ENCODE measurements around the gene PIANP. TPM values are rescaled to one million over a fixed set of nuclear protein-coding genes. Genes with fewer than 3 reads are reported as not detected.

Gene PIANP
- total RNA-seq, 2 donors from 2014 or later: 2.6 to 7.1 TPM

GRCh38 chr12:6703631-6704030 is 3.0 kb upstream of the PIANP start:
- H3K4me3 ChIP-seq (ENCODE audit: low read length): no peak overlapping the region
- H3K27ac Mint-ChIP-seq: no peak overlapping the region
- peaks cover 67% of the 10 kb centered on the region for H3K27me3 Mint-ChIP-seq (ENCODE audit: insufficient read depth)
- no peaks in the 10 kb centered on the region for H3K36me3 Mint-ChIP-seq (ENCODE audit: low read depth)
- H3K27ac ChIP-seq (ENCODE audit: low read depth, low read length): no peak overlapping the region
- TF ChIP-seq CTCF (conservative IDR thresholded peaks at IDR 0.05): peak; percentile 63
- H3K36me3 ChIP-seq (ENCODE audit: control insufficient read depth, insufficient read depth, low read length): no peaks in the 10 kb centered on the region
- no peaks in the 10 kb centered on the region for H3K9me3 ChIP-seq (ENCODE audit: control insufficient read depth, low read length)
- DNase-seq: peak; percentile 87
- no peak overlapping the region for H3K9ac ChIP-seq (ENCODE audit: extremely low read depth, low read length, poor library complexity, severe bottlenecking)
- no peaks in the 10 kb centered on the region for H3K4me1 ChIP-seq (ENCODE audit: control insufficient read depth, insufficient read depth, low read length)
- peaks cover 33% of the 10 kb centered on the region for H3K27me3 ChIP-seq (ENCODE audit: control insufficient read depth, insufficient read depth, low read length, poor library complexity, severe bottlenecking)
- no peak overlapping the region for H3K4me3 Mint-ChIP-seq
- H3K4me1 Mint-ChIP-seq: peaks cover 13% of the 10 kb centered on the region
- WGBS, 2 experiments (ENCODE audit: insufficient coverage in 1 of 2, insufficient read length in 1 of 2): 16 to 24% methylated on average over 10 of the region's 10 CpGs
- peaks cover 8% of the 10 kb centered on the region for H3K9me3 Mint-ChIP-seq

- peaks cover 86% of the 10 kb centered on the region for H3K27me3 Mint-ChIP-seq (ENCODE audit: insufficient read depth)
- H3K27ac Mint-ChIP-seq: no peak overlapping the region
- H3K9ac ChIP-seq (ENCODE audit: extremely low read depth, low read length, poor library complexity, severe bottlenecking): no peak overlapping the region
- no peaks in the 10 kb centered on the region for H3K36me3 Mint-ChIP-seq (ENCODE audit: low read depth)
- 37 to 41% methylated on average over 8 to 13 of the region's 13 CpGs for WGBS, 2 experiments (ENCODE audit: insufficient coverage in 1 of 2, insufficient read length in 1 of 2)
- H3K9me3 Mint-ChIP-seq: peaks cover 4% of the 10 kb centered on the region
- TF ChIP-seq CTCF (conservative IDR thresholded peaks at IDR 0.05): no peak
- peak overlapping the region; percentile 78 for H3K4me3 ChIP-seq (ENCODE audit: low read length)
- H3K27me3 ChIP-seq (ENCODE audit: control insufficient read depth, insufficient read depth, low read length, poor library complexity, severe bottlenecking): peaks cover 33% of the 10 kb centered on the region
- no peaks in the 10 kb centered on the region for H3K36me3 ChIP-seq (ENCODE audit: control insufficient read depth, insufficient read depth, low read length)
- DNase-seq: peak; percentile 77
- H3K9me3 ChIP-seq (ENCODE audit: control insufficient read depth, low read length): no peaks in the 10 kb centered on the region
- H3K4me1 ChIP-seq (ENCODE audit: control insufficient read depth, insufficient read depth, low read length): no peaks in the 10 kb centered on the region
- peaks cover 20% of the 10 kb centered on the region for H3K4me1 Mint-ChIP-seq
- H3K4me3 Mint-ChIP-seq: peak overlapping the region; percentile 62
- H3K27ac ChIP-seq (ENCODE audit: low read depth, low read length): no peak overlapping the region
Observed at GRCh38 chr12:6701078-6701768, 608 bp upstream of the PIANP start.

- no peak for TF ChIP-seq CTCF (conservative IDR thresholded peaks at IDR 0.05)
- Mint-ChIP-seq H3K27me3 (ENCODE audit: insufficient read depth) (peaks cover 88% of the 10 kb centered on the region), H3K4me3 (peak overlapping the region; percentile 62), H3K4me1 (peaks cover 20% of the 10 kb centered on the region), H3K27ac (no peak overlapping the region), H3K36me3 (ENCODE audit: low read depth) (no peaks in the 10 kb centered on the region), H3K9me3 (peaks cover 4% of the 10 kb centered on the region)
- Histone ChIP-seq H3K4me3 (ENCODE audit: low read length) (peak overlapping the region; percentile 75), H3K9ac (ENCODE audit: extremely low read depth, low read length, poor library complexity, severe bottlenecking) (peak overlapping the region; percentile 6), H3K4me1 (ENCODE audit: control insufficient read depth, insufficient read depth, low read length) (no peaks in the 10 kb centered on the region), H3K36me3 (ENCODE audit: control insufficient read depth, insufficient read depth, low read length) (no peaks in the 10 kb centered on the region), H3K27ac (ENCODE audit: low read depth, low read length) (no peak overlapping the region), H3K9me3 (ENCODE audit: control insufficient read depth, low read length) (no peaks in the 10 kb centered on the region), H3K27me3 (ENCODE audit: control insufficient read depth, insufficient read depth, low read length, poor library complexity, severe bottlenecking) (peaks cover 33% of the 10 kb centered on the region)
- peak; percentile 85 for DNase-seq
- 2 to 3% methylated on average over 7 to 55 of the region's 65 CpGs for WGBS, 2 experiments (ENCODE audit: insufficient coverage in 1 of 2, insufficient read length in 1 of 2)
Observed at GRCh38 chr12:6699989-6700645, 498 bp downstream of the PIANP start.
